Measurements from ENCODE around the gene CYTH2. TPM values are rescaled to one million over a fixed set of nuclear protein-coding genes. Genes with fewer than 3 reads are reported as not detected.

CYTH2 gene
- total and polyA plus RNA-seq, 2 of the 8 experiments (the other 6 are each of a cell fraction or from before 2014, with no cell fraction given), result 43.7 to 71.4 TPM

DNA sequence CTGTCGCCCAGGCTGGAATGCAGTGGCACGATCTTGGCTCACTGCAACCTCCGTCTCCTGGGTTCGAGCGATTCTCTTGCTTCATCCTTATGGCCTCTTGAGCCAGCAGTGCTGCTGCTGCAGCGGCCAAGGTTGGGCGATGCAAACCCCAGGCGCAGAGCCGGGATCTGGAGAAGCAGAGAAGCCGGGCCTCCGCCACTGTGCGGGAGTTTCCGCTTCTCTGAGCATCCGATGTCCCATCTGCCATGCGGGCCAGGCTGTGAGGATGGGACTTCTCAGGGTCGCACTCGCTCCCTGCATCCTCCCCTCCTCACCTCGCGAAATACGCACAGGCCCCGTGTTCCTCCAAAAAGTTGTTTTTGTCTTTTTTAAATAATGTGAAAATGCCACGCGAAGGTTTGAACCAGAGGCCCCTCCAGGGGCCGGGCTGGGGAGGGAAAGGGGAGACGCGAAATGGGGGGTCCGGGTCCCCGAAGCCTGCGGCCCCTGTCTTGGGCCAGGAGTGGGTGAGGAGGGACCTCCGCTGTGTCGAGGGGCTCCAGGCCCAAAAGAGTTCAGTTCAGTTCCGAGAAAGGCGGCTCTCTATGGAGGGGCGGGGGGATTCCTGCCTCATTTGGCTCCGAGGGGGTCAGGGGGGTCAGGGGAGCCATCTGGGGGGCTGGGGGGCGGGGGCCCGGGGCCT is 15.9 kb downstream of the CYTH2 start:
- Histone ChIP-seq H3K36me3 (ENCODE audit: control insufficient read depth in 2 of 4, insufficient read depth in 4 of 4, low read length in 3 of 4) (peaks cover 0 to 7% (median 1%) of the 10 kb centered on the region in 4 experiments; a peak in 5 of 8 replicates), H3K79me2 (ENCODE audit: control insufficient read depth in 1 of 2, insufficient read depth in 2 of 2, low read length in 2 of 2) (no peaks in the 10 kb centered on the region), H3K27me3 (replicated peaks in 1 of 4; ENCODE audit: control insufficient read depth in 3 of 4, extremely low read depth in 1 of 4, insufficient read depth in 3 of 4, low read length in 3 of 4) (peaks cover 0 to 5% (median 3%) of the 10 kb centered on the region in 4 experiments; a peak in 3 of 7 replicates), H3K18ac (ENCODE audit: extremely low read depth, low read length) (no peak overlapping the region), H2BK5ac (ENCODE audit: low read depth, low read length) (no peak overlapping the region), H4K91ac (replicated peaks; ENCODE audit: insufficient read length, low read length) (no peak overlapping the region), H3K79me1 (ENCODE audit: low read depth, low read length) (no peaks in the 10 kb centered on the region; the same call in 1 of the 2 replicates), H3K9me3 (ENCODE audit: insufficient read depth in 2 of 2, low read depth in 1 of 2, low read length in 1 of 2) (no peaks in the 10 kb centered on the region), H3K4me3 (ENCODE audit: extremely low read depth in 1 of 4, insufficient read depth in 2 of 4, low read depth in 3 of 4, low read length in 4 of 4) (no peak overlapping the region), H3K56ac (replicated peaks; ENCODE audit: insufficient read length, low read depth, low read length) (no peak overlapping the region), H3K4ac (replicated peaks; ENCODE audit: insufficient read length, low read depth, low read length) (no peak overlapping the region), H3K27ac (ENCODE audit: low read depth, low read length) (no peak overlapping the region), H2AFZ (ENCODE audit: low read length) (no peak overlapping the region), H3K23me2 (ENCODE audit: low read depth, low read length) (peaks cover 3% of the 10 kb centered on the region; the same call in 1 of the 2 replicates), H4K8ac (ENCODE audit: extremely low read depth, insufficient read depth, low read length) (no peak overlapping the region), H3K4me2 (ENCODE audit: insufficient read depth in 1 of 2, low read depth in 2 of 2, low read length in 2 of 2) (no peak overlapping the region), H2BK15ac (ENCODE audit: low read length) (no peak overlapping the region), H3K23ac (ENCODE audit: insufficient read length) (no peak overlapping the region), H2BK120ac (replicated peaks; ENCODE audit: low read depth, low read length) (no peak overlapping the region), H2BK20ac (ENCODE audit: low read length) (no peak overlapping the region), H3K14ac (ENCODE audit: insufficient read length) (no peak overlapping the region), H2BK12ac (ENCODE audit: low read depth, low read length) (no peak overlapping the region), H3K9ac (replicated peaks in 1 of 4; ENCODE audit: extremely low read depth in 1 of 4, low read depth in 3 of 4, low read length in 3 of 4) (no peak overlapping the region), H4K5ac (ENCODE audit: insufficient read length, low read depth, low read length) (no peak overlapping the region), H4K20me1 (replicated peaks in 1 of 2; ENCODE audit: control insufficient read depth in 1 of 2, insufficient read depth in 2 of 2, low read length in 2 of 2) (peaks cover 3 to 4% of the 10 kb centered on the region in 2 experiments), H2AK5ac (ENCODE audit: low read depth, low read length) (no peak overlapping the region), H3K4me1 (replicated peaks in 1 of 4; ENCODE audit: control insufficient read depth in 3 of 4, insufficient read depth in 4 of 4, low read length in 3 of 4) (peaks cover 0 to 3% (median under 1%) of the 10 kb centered on the region in 4 experiments; a peak in 5 of 7 replicates)
- WGBS, 2 experiments (ENCODE audit: extremely low coverage in 1 of 2, insufficient coverage in 1 of 2, insufficient read length in 1 of 2, insufficient replicate concordance in 2 of 2, low coverage in 1 of 2, low lambda C conversion rate in 2 of 2, missing lambda C conversion rate in 1 of 2), result 90% methylated on average over 24 of the region's 37 CpGs; no CpG with 5 or more reads in 1 of the 2 experiments
- CTCF ChIA-PET (ENCODE audit: partially characterized antibody), result no interaction called here
- no peak for TF ChIP-seq CBX5 (IDR thresholded peaks at IDR 0.05; ENCODE audit: low read depth, low read length)
- POLR2A ChIA-PET (ENCODE audit: partially characterized antibody), result interaction anchor here (2.2 kb wide), 1 partner anchor 15 kb away, joined by 13 read pairs; no protein-coding TSS in a partner anchor
- FAIRE-seq, result no peak
- DNase-seq (ENCODE audit: low read depth in 1 of 2, low spot score in 2 of 2), result no peak
